GM18505 (cell line): Measurements from ENCODE around the gene CYB5D1.
"Not testable (repeated sequence)": the region's sequence is repeated elsewhere in the genome, so short reads cannot be mapped to it uniquely, and the experiment has no call there.

Source experiments
- ATAC-seq: cut with Tn5 transposase; IDR thresholded peaks from one replicate; pipeline ENCODE4 v1.9.1; 2021; ENCODE audit not compliant: unreplicated experiment
- POLR2A ChIP-seq: IDR thresholded peaks from 4 replicates; pipeline ENCODE4 v1.6.1; 2011; ENCODE audit warnings: borderline replicate concordance; ENCODE audit not compliant: insufficient read depth, insufficient read length; ENCODE audit errors: extremely low read depth

The CYB5D1 gene

DNA sequence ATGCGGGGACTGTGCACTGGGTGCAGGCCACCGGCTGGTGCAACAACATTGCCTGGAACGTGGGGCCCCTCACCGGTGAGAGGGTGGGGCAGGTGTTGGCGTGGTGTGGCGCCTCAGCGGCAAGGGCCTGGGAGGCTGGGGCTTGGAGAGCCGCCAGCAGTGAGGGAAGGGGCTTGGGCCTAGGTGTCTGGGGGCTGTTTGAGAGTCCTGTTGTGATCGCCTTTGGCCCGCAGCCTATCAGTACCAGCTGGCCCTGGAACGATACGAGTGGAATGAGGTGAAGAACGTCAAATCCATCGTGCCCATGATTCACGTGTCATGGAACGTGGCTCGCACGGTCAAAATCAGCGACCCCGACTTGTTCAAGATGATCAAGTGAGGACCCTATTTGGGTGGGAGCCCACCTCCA lies 5.5 kb upstream of the CYB5D1 start:
- ATAC-seq: no peak
- TF ChIP-seq POLR2A: peak; percentile 4

GRCh38 chr17:7852919-7853690 lies 4.7 kb upstream of the CYB5D1 start:
- ATAC-seq: no peak
- peak; percentile 2 for TF ChIP-seq POLR2A

- ATAC-seq: no peak
These were observed 4.1 kb upstream of the CYB5D1 start for GRCh38 chr17:7853691-7854038.

DNA sequence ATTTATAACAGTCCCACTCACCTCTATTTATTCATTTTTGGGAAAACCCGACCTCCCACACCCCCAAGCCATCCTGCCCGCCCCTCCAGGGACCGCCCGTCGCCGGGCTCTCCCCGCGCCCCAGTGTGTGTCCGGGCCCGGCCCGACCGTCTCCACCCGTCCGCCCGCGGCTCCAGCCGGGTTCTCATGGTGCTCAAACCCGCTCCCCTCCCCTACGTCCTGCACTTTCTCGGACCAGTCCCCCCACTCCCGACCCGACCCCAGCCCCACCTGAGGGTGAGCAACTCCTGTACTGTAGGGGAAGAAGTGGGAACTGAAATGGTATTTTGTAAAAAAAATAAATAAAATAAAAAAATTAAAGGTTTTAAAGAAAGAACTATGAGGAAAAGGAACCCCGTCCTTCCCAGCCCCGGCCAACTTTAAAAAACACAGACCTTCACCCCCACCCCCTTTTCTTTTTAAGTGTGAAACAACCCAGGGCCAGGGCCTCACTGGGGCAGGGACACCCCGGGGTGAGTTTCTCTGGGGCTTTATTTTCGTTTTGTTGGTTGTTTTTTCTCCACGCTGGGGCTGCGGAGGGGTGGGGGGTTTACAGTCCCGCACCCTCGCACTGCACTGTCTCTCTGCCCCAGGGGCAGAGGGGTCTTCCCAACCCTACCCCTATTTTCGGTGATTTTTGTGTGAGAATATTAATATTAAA lies 3.6 kb upstream of the CYB5D1 start:
- ATAC-seq: no peak
- no peak for TF ChIP-seq POLR2A

More at GRCh38 chr17:7853691-7854038, 4.1 kb upstream of the CYB5D1 start:
- no peak for TF ChIP-seq POLR2A

GRCh38 chr17:7854851-7855659 lies 2.7 kb upstream of the CYB5D1 start, which contains the start of gene TMEM88:
TMEM88 (plus strand) TSS chr17:7855066; CDS start chr17:7855075, 9 bp downstream.
- no peak for TF ChIP-seq POLR2A
- no peak for ATAC-seq

DNA sequence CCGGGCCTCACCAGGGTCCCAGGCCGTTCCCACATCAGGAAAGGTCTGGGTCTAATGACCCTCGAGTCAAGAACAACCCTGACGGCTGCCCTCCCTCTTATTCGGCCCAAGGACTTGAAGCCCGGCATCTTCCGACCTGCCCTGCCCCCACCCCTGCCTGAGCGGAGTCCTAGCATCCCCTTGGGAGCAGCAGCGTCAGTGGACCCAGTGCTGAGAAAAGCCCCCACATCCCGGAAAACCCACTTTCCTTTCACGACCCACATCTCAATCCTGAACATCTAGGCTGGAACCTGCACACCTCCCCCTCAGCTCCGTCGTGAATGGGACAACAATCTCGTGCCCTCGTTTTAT lies 2.2 kb upstream of the CYB5D1 start:
- no peak for ATAC-seq
- TF ChIP-seq POLR2A: no peak

DNA sequence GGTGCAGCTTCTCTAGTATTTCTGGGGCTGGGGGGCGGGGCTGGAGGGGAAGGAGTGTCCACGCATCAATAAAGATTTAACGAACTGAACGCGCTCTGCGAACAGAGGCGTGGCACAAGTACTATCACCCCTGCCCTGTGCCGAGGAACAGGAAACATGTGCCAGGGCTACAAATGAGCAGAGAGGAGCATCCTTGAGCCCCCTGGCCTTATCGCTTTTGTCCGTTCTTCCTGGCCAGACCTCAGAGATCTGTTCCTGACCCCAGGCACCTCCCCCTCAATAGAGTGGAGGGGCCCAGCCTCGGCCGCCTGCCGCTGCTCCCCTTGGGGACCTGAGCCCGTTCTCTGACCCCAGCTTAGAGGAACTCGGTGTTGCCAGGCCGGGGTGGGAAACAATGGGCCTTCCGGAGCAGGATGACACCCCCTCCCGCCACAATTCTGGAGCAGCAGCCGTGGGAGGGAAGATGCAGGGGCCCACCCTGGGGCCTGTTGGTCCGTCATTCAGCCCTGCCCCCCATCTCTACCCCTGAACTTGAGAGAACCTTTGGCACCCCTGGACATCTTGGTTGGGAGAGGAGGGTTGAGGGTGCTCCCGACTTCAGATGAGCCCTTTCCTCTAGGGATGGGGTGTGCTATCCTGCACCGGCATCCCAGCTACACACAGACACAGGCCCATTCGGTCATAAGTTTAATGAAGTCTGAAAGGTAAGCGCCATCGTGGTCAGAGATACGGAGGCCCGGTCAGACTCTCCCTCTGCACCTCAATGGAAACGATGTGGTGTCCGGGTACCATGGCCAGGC lies 1.6 kb upstream of the CYB5D1 start:
- TF ChIP-seq POLR2A: no peak
- ATAC-seq: no peak

DNA sequence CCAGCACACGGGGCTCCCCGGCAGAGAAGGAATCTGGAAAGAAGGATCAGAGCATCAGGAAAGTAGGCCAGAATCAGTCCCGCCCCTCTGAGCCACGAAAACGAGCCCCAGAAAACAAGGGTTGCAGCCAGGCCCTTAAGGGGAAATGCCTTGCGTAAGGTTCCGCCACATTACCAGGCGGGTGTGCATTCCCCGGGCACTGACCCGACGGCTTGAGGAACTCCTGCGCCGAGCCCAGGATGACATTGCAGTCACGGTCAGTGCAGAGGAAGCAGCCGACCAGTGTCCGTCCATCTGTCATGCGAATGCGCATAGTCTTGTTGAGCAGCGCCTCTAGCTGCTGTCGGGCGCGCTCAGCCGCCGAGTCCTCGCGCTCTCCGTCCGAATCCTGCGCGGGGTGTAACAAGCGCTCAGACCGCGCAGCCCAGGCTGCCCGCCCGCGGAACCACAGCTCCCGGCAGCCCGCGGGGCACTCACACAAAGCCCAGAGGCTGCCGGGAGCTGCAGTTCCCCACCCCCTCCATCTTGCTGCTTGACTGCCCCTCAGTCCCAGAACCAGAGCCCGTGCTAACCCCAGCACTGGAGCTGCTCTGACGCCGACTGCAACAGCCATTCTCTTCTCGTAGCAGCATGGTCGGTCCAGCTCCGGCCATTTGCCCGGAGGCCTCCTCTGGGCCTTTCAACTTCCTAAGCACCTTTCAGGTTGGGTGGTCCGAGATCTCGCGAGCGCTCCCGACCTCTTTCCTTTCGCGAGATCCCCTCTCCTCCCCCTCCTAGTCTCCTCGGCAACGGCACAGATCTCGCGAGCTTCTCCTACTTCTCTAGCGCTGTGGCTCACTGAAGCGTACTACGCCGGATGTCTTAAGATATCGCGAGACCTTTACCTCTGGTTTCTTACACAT lies 741 bp upstream of the CYB5D1 start, which contains the start of gene NAA38:
NAA38 (minus strand) TSS at position 749 of the 902 bp plus-strand sequence; CDS start at position 653, 96 bp downstream.
- ATAC-seq: peak; percentile 69
- TF ChIP-seq POLR2A: peak; percentile 82

DNA sequence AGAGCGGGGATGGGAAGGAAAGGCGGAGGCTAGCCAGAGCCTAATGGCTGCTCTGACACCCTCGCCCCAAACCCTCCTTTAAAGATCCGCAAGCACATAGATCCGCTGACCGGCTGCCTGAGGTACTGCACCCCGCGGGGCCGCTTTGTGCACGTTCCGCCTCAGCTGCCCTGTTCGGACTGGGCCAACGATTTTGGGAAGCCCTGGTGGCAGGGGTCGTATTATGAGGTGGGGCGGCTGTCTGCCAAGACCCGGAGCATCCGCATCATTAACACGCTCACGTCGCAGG lies 663 bp downstream of the CYB5D1 start:
- ATAC-seq: no peak
- TF ChIP-seq POLR2A: no peak

- no peak for ATAC-seq
- TF ChIP-seq POLR2A: no peak
These were observed 1.2 kb downstream of the CYB5D1 start for GRCh38 chr17:7859028-7859427.

DNA sequence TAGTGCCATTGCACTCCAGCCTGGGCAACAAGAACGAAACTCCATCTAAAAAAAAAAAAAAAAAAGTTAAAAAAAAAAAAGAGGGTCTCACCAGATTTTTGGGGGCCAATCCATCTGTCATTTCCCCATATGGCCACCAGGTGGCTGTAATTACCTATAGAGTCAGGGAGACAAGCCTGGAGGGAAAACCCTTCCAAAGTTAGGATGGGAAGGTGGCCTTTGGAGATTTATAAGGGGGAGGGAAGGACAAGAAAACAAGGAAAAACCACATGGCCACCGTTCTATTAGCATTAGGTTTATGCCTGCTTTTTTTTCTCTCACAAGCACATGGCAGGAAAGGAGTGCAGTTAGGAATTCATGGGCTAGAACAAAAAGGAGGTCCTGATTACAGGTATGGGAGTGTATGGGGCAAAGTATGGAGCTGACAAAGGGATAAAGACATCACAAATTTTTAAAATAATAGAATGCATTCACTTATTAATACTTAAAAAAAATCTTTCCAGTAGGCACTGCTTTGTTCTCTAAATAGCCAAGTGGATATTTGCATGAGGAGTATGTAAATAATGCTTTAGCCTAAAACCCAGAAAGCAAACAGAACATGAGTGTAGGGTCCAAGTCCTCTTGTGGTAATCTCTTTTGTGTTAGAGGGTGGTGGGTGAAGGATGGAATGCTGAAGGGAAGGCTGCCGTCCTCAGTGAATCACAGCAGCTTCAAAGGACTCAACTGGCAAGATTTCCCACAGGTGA lies 5.1 kb downstream of the CYB5D1 start:
- no peak for ATAC-seq
- no peak for TF ChIP-seq POLR2A

DNA sequence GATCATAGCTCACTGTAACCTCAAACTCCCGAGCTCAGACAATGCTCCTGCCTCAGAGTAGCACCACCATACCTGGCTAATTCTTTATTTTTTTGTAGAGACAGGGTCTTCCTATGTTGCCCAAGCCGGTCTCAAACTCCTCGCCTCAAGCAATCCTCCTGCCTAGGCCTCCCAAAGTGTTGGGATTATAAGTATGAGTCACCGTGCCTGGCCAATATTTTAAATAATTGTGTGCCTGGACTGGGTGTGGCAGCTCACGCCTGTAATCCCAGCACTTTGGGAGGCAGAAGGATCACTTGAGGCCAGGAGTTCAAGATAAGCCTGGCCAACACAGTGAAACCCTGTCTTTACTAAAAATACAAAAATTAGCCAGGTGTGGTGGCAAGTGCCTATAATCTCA lies 6.6 kb downstream of the CYB5D1 start:
- ATAC-seq: not testable (repeated sequence)
